Effector memory CD8-positive, alpha-beta T cell (primary cell): ENCODE measurements around the gene ANXA10.

Experiments
- ATAC-seq: fragments of 150-1000 bp; cut with Tn5 transposase; replicated peaks from 2 replicates; pipeline ENCODE4 v1.10.0; 2021; ENCODE audit warnings: mild to moderate bottlenecking, moderate library complexity
- DNase-seq, 3 experiments: peaks; one replicate each; pipeline ENCODE4 v3.0.0; 2021
- H3K27ac Mint-ChIP-seq, 2 donors: one replicate each; pipeline ENCODE4 v1.8.0; 2022; ENCODE audit warnings: mild to moderate bottlenecking in 2 of 2, mixed read lengths in 2 of 2, moderate library complexity in 2 of 2
- H3K27me3 Mint-ChIP-seq, 2 donors: one replicate each; pipeline ENCODE4 v1.8.0; 2022; ENCODE audit warnings: mixed read lengths in 2 of 2
- H3K36me3 Mint-ChIP-seq: one replicate; pipeline ENCODE4 v1.8.0; 2022; ENCODE audit warnings: mild to moderate bottlenecking, moderate library complexity, mixed read lengths; ENCODE audit not compliant: insufficient read depth
- H3K4me1 Mint-ChIP-seq, 2 donors: one replicate each; pipeline ENCODE4 v1.8.0; 2022; ENCODE audit warnings: low read depth in 2 of 2, mixed read lengths in 2 of 2
- H3K4me3 Mint-ChIP-seq, 2 donors: one replicate each; pipeline ENCODE4 v1.8.0; 2022; ENCODE audit warnings: mild to moderate bottlenecking in 2 of 2, mixed read lengths in 2 of 2, moderate library complexity in 2 of 2
- H3K9me3 Mint-ChIP-seq, 2 donors: one replicate each; pipeline ENCODE4 v1.8.0; 2022; ENCODE audit warnings: mixed read lengths in 2 of 2
- total RNA-seq, 9 experiments: gene quantifications; one replicate each; lab custom pipeline; 2026; lab: John Stamatoyannopoulos, UW

The ANXA10 gene
- total RNA-seq, result 0 to 0.03 (median 0) reads per million in 9 experiments

GRCh38 chr4:168092176-168092712, at the start of gene ANXA10:
TSS of gene ANXA10 (plus strand) at chr4:168092537. CDS start at chr4:168092701, 164 bp downstream.
- ATAC-seq (no peak), DNase-seq (no peak)
- Mint-ChIP-seq H3K4me3 (no peak within 1 kb of the TSS), H3K27me3 (no peaks in the 10 kb centered on the region), H3K4me1 (no peaks in the 10 kb centered on the region), H3K9me3 (peaks cover 4 to 9% of the 10 kb centered on the region in 2 donors), H3K27ac (no peak within 1 kb of the TSS), H3K36me3 (no peaks in the 10 kb centered on the region)

- Mint-ChIP-seq H3K36me3 (no peaks in the 10 kb centered on the region), H3K4me1 (no peaks in the 10 kb centered on the region), H3K9me3 (peaks cover 0 to 4% of the 10 kb centered on the region in 2 donors), H3K4me3 (no peak overlapping the region), H3K27me3 (no peaks in the 10 kb centered on the region), H3K27ac (no peak overlapping the region)
- ATAC-seq (no peak), DNase-seq (no peak)
These were observed 47.0 kb upstream of the ANXA10 start for GRCh38 chr4:168045354-168045753.

GRCh38 chr4:168050002-168050401, 42.3 kb upstream of the ANXA10 start:
- Mint-ChIP-seq H3K27me3 (no peaks in the 10 kb centered on the region), H3K27ac (no peak overlapping the region), H3K4me1 (no peaks in the 10 kb centered on the region), H3K9me3 (peaks cover 0 to 4% of the 10 kb centered on the region in 2 donors), H3K36me3 (no peaks in the 10 kb centered on the region), H3K4me3 (no peak overlapping the region)
- ATAC-seq (no peak), DNase-seq (no peak)

- Mint-ChIP-seq H3K27me3 (no peaks in the 10 kb centered on the region), H3K9me3 (peaks cover 0 to 3% of the 10 kb centered on the region in 2 donors), H3K27ac (no peak overlapping the region), H3K4me3 (no peak overlapping the region), H3K4me1 (no peaks in the 10 kb centered on the region), H3K36me3 (no peaks in the 10 kb centered on the region)
- ATAC-seq, result no peak
- DNase-seq, result no peak
These were observed 40.8 kb upstream of the ANXA10 start for GRCh38 chr4:168051526-168051925.

- Mint-ChIP-seq H3K27ac (no peak overlapping the region), H3K4me1 (no peaks in the 10 kb centered on the region), H3K36me3 (no peaks in the 10 kb centered on the region), H3K9me3 (no peaks in the 10 kb centered on the region), H3K27me3 (no peaks in the 10 kb centered on the region), H3K4me3 (no peak overlapping the region)
- ATAC-seq (no peak), DNase-seq (no peak)
These were observed 34.9 kb upstream of the ANXA10 start for GRCh38 chr4:168057412-168057811.

GRCh38 chr4:168059251-168059650, 33.1 kb upstream of the ANXA10 start:
- H3K4me3 Mint-ChIP-seq, result no peak overlapping the region
- H3K27me3 Mint-ChIP-seq, result no peaks in the 10 kb centered on the region
- DNase-seq (no peak), ATAC-seq (no peak)
- no peaks in the 10 kb centered on the region for H3K36me3 Mint-ChIP-seq
- no peak overlapping the region for H3K27ac Mint-ChIP-seq
- H3K4me1 Mint-ChIP-seq, result no peaks in the 10 kb centered on the region
- no peaks in the 10 kb centered on the region for H3K9me3 Mint-ChIP-seq

- Mint-ChIP-seq H3K4me1 (no peaks in the 10 kb centered on the region), H3K27me3 (no peaks in the 10 kb centered on the region), H3K4me3 (no peak overlapping the region), H3K9me3 (peaks cover 0 to 7% of the 10 kb centered on the region in 2 donors), H3K27ac (no peak overlapping the region), H3K36me3 (no peaks in the 10 kb centered on the region)
- ATAC-seq (no peak), DNase-seq (no peak)
These were observed 29.3 kb upstream of the ANXA10 start for GRCh38 chr4:168063031-168063430.

- Mint-ChIP-seq H3K27me3 (no peaks in the 10 kb centered on the region), H3K27ac (no peak overlapping the region), H3K36me3 (no peaks in the 10 kb centered on the region), H3K4me3 (no peak overlapping the region), H3K9me3 (peaks cover 0 to 24% of the 10 kb centered on the region in 2 donors), H3K4me1 (no peaks in the 10 kb centered on the region)
- DNase-seq, result no peak
- no peak for ATAC-seq
These were observed 21.4 kb upstream of the ANXA10 start for GRCh38 chr4:168070903-168071302.

- Mint-ChIP-seq H3K9me3 (peaks cover 0 to 24% of the 10 kb centered on the region in 2 donors), H3K36me3 (no peaks in the 10 kb centered on the region), H3K27me3 (no peaks in the 10 kb centered on the region), H3K4me1 (no peaks in the 10 kb centered on the region), H3K27ac (no peak overlapping the region), H3K4me3 (no peak overlapping the region)
- ATAC-seq, result no peak
- no peak for DNase-seq
These were observed 21.0 kb upstream of the ANXA10 start for GRCh38 chr4:168071304-168071703.

GRCh38 chr4:168074861-168075260, 17.5 kb upstream of the ANXA10 start:
- no peak overlapping the region for H3K4me3 Mint-ChIP-seq
- H3K9me3 Mint-ChIP-seq, result peaks cover 0 to 7% of the 10 kb centered on the region in 2 donors
- H3K4me1 Mint-ChIP-seq, result no peaks in the 10 kb centered on the region
- ATAC-seq, result no peak
- H3K27ac Mint-ChIP-seq, result no peak overlapping the region
- no peaks in the 10 kb centered on the region for H3K27me3 Mint-ChIP-seq
- H3K36me3 Mint-ChIP-seq, result no peaks in the 10 kb centered on the region
- DNase-seq, result no peak

- Mint-ChIP-seq H3K27me3 (no peaks in the 10 kb centered on the region), H3K4me3 (no peak overlapping the region), H3K36me3 (no peaks in the 10 kb centered on the region), H3K9me3 (peaks cover 0 to 7% of the 10 kb centered on the region in 2 donors), H3K27ac (no peak overlapping the region), H3K4me1 (no peaks in the 10 kb centered on the region)
- no peak for ATAC-seq
- no peak for DNase-seq
These were observed 15.2 kb upstream of the ANXA10 start for GRCh38 chr4:168076989-168077725.

- Mint-ChIP-seq H3K27ac (no peak overlapping the region), H3K4me1 (no peaks in the 10 kb centered on the region), H3K4me3 (no peak overlapping the region), H3K27me3 (no peaks in the 10 kb centered on the region), H3K36me3 (no peaks in the 10 kb centered on the region), H3K9me3 (peaks cover 0 to 4% of the 10 kb centered on the region in 2 donors)
- ATAC-seq (no peak), DNase-seq (no peak)
These were observed 14.6 kb upstream of the ANXA10 start for GRCh38 chr4:168077726-168078239.

- Mint-ChIP-seq H3K27ac (no peak overlapping the region), H3K36me3 (no peaks in the 10 kb centered on the region), H3K27me3 (no peaks in the 10 kb centered on the region), H3K4me1 (no peaks in the 10 kb centered on the region), H3K4me3 (no peak overlapping the region), H3K9me3 (peaks cover 3 to 4% of the 10 kb centered on the region in 2 donors)
- DNase-seq (no peak), ATAC-seq (no peak)
These were observed 10.0 kb upstream of the ANXA10 start for GRCh38 chr4:168082379-168082778.

- DNase-seq (no peak), ATAC-seq (no peak)
- H3K27ac Mint-ChIP-seq, result no peak overlapping the region
- H3K36me3 Mint-ChIP-seq, result no peaks in the 10 kb centered on the region
- no peaks in the 10 kb centered on the region for H3K27me3 Mint-ChIP-seq
- no peaks in the 10 kb centered on the region for H3K4me1 Mint-ChIP-seq
- no peaks in the 10 kb centered on the region for H3K9me3 Mint-ChIP-seq
- no peak overlapping the region for H3K4me3 Mint-ChIP-seq
These were observed 3.6 kb downstream of the ANXA10 start for GRCh38 chr4:168095776-168096406.
